Spinal cord (tissue), 10 donors: ENCODE data around the gene RETSAT. TPM values are rescaled to one million over a fixed set of nuclear protein-coding genes. Genes with fewer than 3 reads are reported as not detected.
"Not testable (repeated sequence)": the region's sequence is repeated elsewhere in the genome, so short reads cannot be mapped to it uniquely, and the experiment has no call there.

Source experiments
- DNase-seq, 6 donors: peaks; one replicate each; pipeline versions ENCODE4 v3.0.0 to v3.0.0-alpha.2; 2013 to 2015; ENCODE audit warnings: low spot score in 6 of 6, low read depth in 4 of 6
- H3K27ac ChIP-seq: one replicate; pipeline ENCODE4 v1.5.1; 2013; ENCODE audit warnings: low read depth, low read length, control low read depth
- H3K27me3 ChIP-seq: one replicate; pipeline ENCODE4 v1.6.1; 2013; ENCODE audit warnings: low read length; ENCODE audit not compliant: control insufficient read depth, insufficient read depth
- H3K36me3 ChIP-seq: one replicate; pipeline ENCODE4 v1.6.1; 2013; ENCODE audit warnings: low read length; ENCODE audit not compliant: control insufficient read depth, insufficient read depth
- H3K4me1 ChIP-seq: one replicate; pipeline ENCODE4 v1.6.1; 2013; ENCODE audit warnings: low read length; ENCODE audit not compliant: control insufficient read depth, insufficient read depth
- H3K4me3 ChIP-seq: one replicate; pipeline ENCODE4 v1.5.1; 2013; ENCODE audit warnings: low read depth, low read length, control low read depth
- H3K9me3 ChIP-seq: one replicate; pipeline ENCODE4 v1.6.1; 2013; ENCODE audit warnings: low read length; ENCODE audit not compliant: control insufficient read depth, insufficient read depth
- WGBS: methylation state at CpG from one replicate; pipeline ENCODE4 v1.1.5; 2013; ENCODE audit warnings: missing lambda C conversion rate; ENCODE audit not compliant: insufficient coverage; 5-methylcytosine and 5-hydroxymethylcytosine counted together
- polyA plus RNA-seq, 2 donors: library from polyadenylated mRNA; unstranded; fragments of 120-200 nt; gene quantifications; one replicate each; pipeline ENCODE4 v1.2.1, GENCODE V29; 2013; ENCODE audit not compliant: insufficient read length in 2 of 2
- total RNA-seq, 2 donors: library from RNA; depleted of rRNA in 1 of 2; stranded (reverse); fragments of 120-200 nt in 1 of 2; fragments of >200 nt in 1 of 2; gene quantifications; one replicate each; pipeline versions ENCODE4 v1.2.3 to v1.2.4, GENCODE V29; 2013 to 2014
- donor health status: healthy.

The RETSAT gene
- total and polyA plus RNA-seq, 4 donors: 30.6 to 36.4 (median 31.9) TPM

DNA sequence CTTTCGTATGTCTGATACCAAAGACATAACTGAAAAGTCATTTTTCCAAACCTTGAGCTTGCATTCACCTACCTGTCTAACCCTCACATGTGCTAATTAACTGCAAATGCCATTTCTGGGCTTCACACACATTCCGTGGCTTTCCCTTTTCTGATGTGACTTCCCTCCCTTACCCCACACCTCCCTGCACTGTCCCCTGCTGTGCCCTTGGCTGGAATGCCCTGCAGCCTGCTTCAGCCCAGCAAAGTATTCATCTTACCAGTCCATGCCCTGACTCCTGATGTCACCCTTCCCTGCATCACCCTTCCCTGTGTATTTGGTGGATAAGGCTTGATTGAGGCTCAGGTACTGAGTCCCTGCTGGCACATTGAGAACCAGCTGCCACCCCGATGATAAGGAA lies 12.2 kb downstream of the RETSAT start:
- Histone ChIP-seq H3K27ac (no peak overlapping the region), H3K9me3 (no peaks in the 10 kb centered on the region), H3K27me3 (no peaks in the 10 kb centered on the region), H3K4me3 (no peak overlapping the region), H3K4me1 (no peaks in the 10 kb centered on the region), H3K36me3 (peaks cover 40% of the 10 kb centered on the region)
- no peak for DNase-seq
- 64% methylated on average over 3 of the region's 3 CpGs for WGBS

GRCh38 chr2:85341269-85342029 lies 12.9 kb downstream of the RETSAT start:
- 94% methylated on average over 23 of the region's 30 CpGs for WGBS

GRCh38 chr2:85340034-85340892 lies 14.1 kb downstream of the RETSAT start:
- Histone ChIP-seq H3K4me3 (no peak overlapping the region), H3K36me3 (peaks cover 27% of the 10 kb centered on the region), H3K4me1 (no peaks in the 10 kb centered on the region), H3K9me3 (no peaks in the 10 kb centered on the region), H3K27me3 (no peaks in the 10 kb centered on the region), H3K27ac (no peak overlapping the region)
- WGBS: 32% methylated on average over 9 of the region's 13 CpGs
- peak in 1 of 6 donors; percentile 35 for DNase-seq

More at GRCh38 chr2:85341269-85342029, 12.9 kb downstream of the RETSAT start:
- Histone ChIP-seq H3K27me3 (no peaks in the 10 kb centered on the region), H3K27ac (no peak overlapping the region), H3K9me3 (no peaks in the 10 kb centered on the region), H3K36me3 (peaks cover 35% of the 10 kb centered on the region), H3K4me1 (no peaks in the 10 kb centered on the region), H3K4me3 (no peak overlapping the region)
- DNase-seq: no peak

DNA sequence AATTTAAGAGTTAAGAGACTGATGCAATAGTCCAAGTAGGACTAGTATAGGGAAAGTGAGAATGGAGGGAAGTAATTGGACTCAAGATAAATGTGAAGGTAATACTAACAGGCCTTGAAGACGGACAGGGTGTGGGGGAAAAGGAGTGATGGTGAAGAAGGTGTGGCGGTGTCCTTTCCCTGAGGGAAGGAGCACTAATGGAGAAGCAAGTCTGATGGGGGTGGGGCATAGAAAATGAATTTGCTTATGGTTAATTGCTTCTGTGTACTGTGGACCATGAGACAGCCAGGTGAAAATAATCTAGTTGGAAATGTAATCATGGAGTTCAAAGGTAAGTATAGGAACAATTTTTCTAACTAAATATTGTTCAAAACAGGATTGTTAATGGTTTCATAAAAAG lies 19.4 kb downstream of the RETSAT start:
- no peak for DNase-seq
- WGBS: 45% methylated on average over 2 of the region's 2 CpGs
- H3K4me1 ChIP-seq: no peaks in the 10 kb centered on the region

DNA sequence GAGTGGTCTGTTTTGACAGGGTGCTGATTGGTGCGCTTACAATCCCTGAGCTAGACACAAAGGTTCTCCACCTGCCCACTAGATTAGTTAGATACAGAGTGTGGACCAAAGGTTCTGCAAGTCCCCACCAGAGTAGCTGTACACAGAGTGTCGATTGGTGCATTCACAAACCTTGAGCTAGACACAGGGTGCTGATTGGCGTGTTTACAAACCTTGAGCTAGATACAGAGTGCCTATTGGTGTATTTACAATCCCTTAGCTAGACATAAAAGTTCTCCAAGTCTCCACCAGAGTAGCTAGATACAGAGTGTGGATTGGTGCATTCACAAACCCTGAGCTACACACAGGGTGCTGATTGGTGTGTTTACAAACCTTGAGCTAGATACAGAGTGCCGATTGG lies 20.5 kb downstream of the RETSAT start:
- not testable (repeated sequence) for H3K36me3 ChIP-seq, H3K27me3 ChIP-seq, H3K4me3 ChIP-seq, H3K4me1 ChIP-seq, H3K27ac ChIP-seq, H3K9me3 ChIP-seq, DNase-seq
- 100% methylated on average over 2 of the region's 4 CpGs for WGBS

More for the DNA sequence above, 19.4 kb downstream of the RETSAT start:
- Histone ChIP-seq H3K4me3 (no peak overlapping the region), H3K36me3 (no peaks in the 10 kb centered on the region), H3K27ac (no peak overlapping the region), H3K9me3 (no peaks in the 10 kb centered on the region), H3K27me3 (no peaks in the 10 kb centered on the region)

- H3K27ac ChIP-seq: no peak overlapping the region
- 92% methylated on average over 4 of the region's 13 CpGs for WGBS
- H3K4me1 ChIP-seq: peaks cover 13% of the 10 kb centered on the region
- H3K9me3 ChIP-seq: no peaks in the 10 kb centered on the region
- peak in 1 of 6 donors; percentile 58 for DNase-seq
- H3K4me3 ChIP-seq: no peak overlapping the region
- peaks cover 2% of the 10 kb centered on the region for H3K36me3 ChIP-seq
- no peaks in the 10 kb centered on the region for H3K27me3 ChIP-seq
Measured at GRCh38 chr2:85330839-85331636, 23.3 kb downstream of the RETSAT start.

GRCh38 chr2:85329701-85330100 lies 24.6 kb downstream of the RETSAT start:
- not testable (repeated sequence) for DNase-seq, H3K27ac ChIP-seq, H3K4me3 ChIP-seq, H3K9me3 ChIP-seq, H3K36me3 ChIP-seq, H3K27me3 ChIP-seq
- H3K4me1 ChIP-seq: peaks cover 20% of the 10 kb centered on the region
- no CpG with 5 or more reads among the region's 3 CpGs for WGBS

- Histone ChIP-seq H3K9me3 (no peaks in the 10 kb centered on the region), H3K4me3 (no peak overlapping the region)
Measured at GRCh38 chr2:85329181-85329651, 25.1 kb downstream of the RETSAT start.

More at GRCh38 chr2:85329181-85329651, 25.1 kb downstream of the RETSAT start:
- no peak for DNase-seq
- no peak overlapping the region for H3K27ac ChIP-seq
- H3K36me3 ChIP-seq: peaks cover 7% of the 10 kb centered on the region
- no peaks in the 10 kb centered on the region for H3K27me3 ChIP-seq
- H3K4me1 ChIP-seq: peaks cover 22% of the 10 kb centered on the region
